PC-3 (cell line): ENCODE measurements around the gene PITPNM3. TPM values are rescaled to one million over a fixed set of nuclear protein-coding genes. Genes with fewer than 3 reads are reported as not detected.

Source experiments
- ATAC-seq: fragments of 200-7000 bp; cut with Tn5 transposase; 2 replicates; pipeline ENCODE4 v1.9.1; 2020; ENCODE audit warnings: mild to moderate bottlenecking, moderate library complexity
- BruUV-seq: library from RNA; stranded (reverse); fragments of 400-500 nt; replicated peaks from 2 replicates; lab custom pipeline; 2021; lab: Mats Ljungman, UMichigan
- CTCF ChIA-PET: fragments of 300-600 bp; sonication (Branson Sonifier 250); formaldehyde crosslinking; loops from one replicate; lab custom pipeline; 2022; ENCODE audit warnings: antibody characterized with exemption; lab: Charles Lee
- POLR2A ChIA-PET: fragments of 300-600 bp; sonication (Branson Sonifier 250); formaldehyde crosslinking; loops from one replicate; lab custom pipeline; 2022; ENCODE audit warnings: antibody characterized with exemption; ENCODE audit not compliant: unreplicated experiment; lab: Charles Lee
- DNase-seq: peaks from one replicate; pipeline ENCODE4 v3.0.0-alpha.2; 2015
- H2AFZ ChIP-seq: fragments of 300-600 bp; sonication (generic); 2 replicates; pipeline ENCODE4 v1.6.0; 2016; ENCODE audit warnings: antibody characterized with exemption, low read length
- H3F3A ChIP-seq: fragments of 300-600 bp; sonication (generic); one replicate; pipeline ENCODE4 v1.6.0; 2017; ENCODE audit warnings: antibody characterized with exemption, low read length, control low read depth, mild to moderate bottlenecking; ENCODE audit not compliant: unreplicated experiment
- H3K27ac ChIP-seq: fragments of 300-600 bp; sonication (generic); 2 replicates; pipeline ENCODE4 v1.5.1; 2016; ENCODE audit warnings: mild to moderate bottlenecking, low read length
- H3K27me3 ChIP-seq: fragments of 300-600 bp; sonication (generic); 2 replicates; pipeline ENCODE4 v1.6.1; 2016; ENCODE audit warnings: low read length, mixed read lengths
- H3K36me3 ChIP-seq: fragments of 300-600 bp; sonication (generic); 2 replicates; pipeline ENCODE4 v1.6.1; 2016; ENCODE audit warnings: low read depth, mixed run types, low read length, mixed read lengths
- H3K4me1 ChIP-seq: fragments of 300-600 bp; sonication (generic); 2 replicates; pipeline ENCODE4 v1.5.1; 2016; ENCODE audit warnings: low read length; ENCODE audit not compliant: insufficient read depth
- H3K4me2 ChIP-seq: fragments of 300-600 bp; sonication (generic); 2 replicates; pipeline ENCODE4 v1.6.0; 2016; ENCODE audit warnings: low read length
- H3K4me3 ChIP-seq: fragments of 300-600 bp; sonication (generic); 2 replicates; pipeline ENCODE4 v1.5.1; 2016; ENCODE audit warnings: mild to moderate bottlenecking, low read length, mixed read lengths
- H3K79me2 ChIP-seq: fragments of 300-600 bp; sonication (generic); 2 replicates; pipeline ENCODE4 v1.6.1; 2017; ENCODE audit warnings: low read length, mixed read lengths
- H3K9ac ChIP-seq: fragments of 300-600 bp; sonication (generic); 2 replicates; pipeline ENCODE4 v1.6.0; 2016; ENCODE audit warnings: mild to moderate bottlenecking, low read length
- H3K9me2 ChIP-seq: fragments of 300-600 bp; sonication (generic); replicated peaks from 2 replicates; pipeline ENCODE4 v1.6.1; 2016; ENCODE audit warnings: mixed run types, low read length, mixed read lengths
- H3K9me3 ChIP-seq: fragments of 300-600 bp; sonication (generic); 2 replicates; pipeline ENCODE4 v1.6.1; 2016; ENCODE audit warnings: low read length, mixed read lengths
- H4K20me1 ChIP-seq: fragments of 300-600 bp; sonication (generic); 2 replicates; pipeline ENCODE4 v1.6.1; 2016; ENCODE audit warnings: low read length, mixed read lengths
- EZH2 ChIP-seq: fragments of 300-600 bp; sonication (generic); IDR thresholded peaks from one replicate; pipeline ENCODE4 v1.6.1; 2017; ENCODE audit warnings: antibody characterized with exemption, mild to moderate bottlenecking, low read length; ENCODE audit not compliant: unreplicated experiment
- EZH2phosphoT487 ChIP-seq: fragments of 300-600 bp; sonication (generic); IDR thresholded peaks from 2 replicates; pipeline ENCODE4 v1.6.1; 2018; ENCODE audit warnings: mild to moderate bottlenecking, antibody characterized with exemption, low read length, borderline replicate concordance
- intact Hi-C: fragments of 100-400 bp; cut with micrococcal nuclease; formaldehyde crosslinking; loops from 2 replicates; pipeline ENCODE4 v1.9.0; 2023
- total RNA-seq: library from RNA; depleted of rRNA; stranded (reverse); fragments of >200 nt; gene quantifications from 2 replicates; pipeline ENCODE4 v1.2.3, GENCODE V29; 2014
- TF ChIP-seq, protein P1 (sequence below): fragments of 300-600 bp; sonication (generic); conservative IDR thresholded peaks from 2 replicates; pipeline ENCODE4 v1.5.1; 2017; ENCODE audit warnings: antibody characterized with exemption, low read depth, mild to moderate bottlenecking, low read length

Gene PITPNM3
- total RNA-seq, 1 experiment from 2014 or later = 7.1 TPM

DNA sequence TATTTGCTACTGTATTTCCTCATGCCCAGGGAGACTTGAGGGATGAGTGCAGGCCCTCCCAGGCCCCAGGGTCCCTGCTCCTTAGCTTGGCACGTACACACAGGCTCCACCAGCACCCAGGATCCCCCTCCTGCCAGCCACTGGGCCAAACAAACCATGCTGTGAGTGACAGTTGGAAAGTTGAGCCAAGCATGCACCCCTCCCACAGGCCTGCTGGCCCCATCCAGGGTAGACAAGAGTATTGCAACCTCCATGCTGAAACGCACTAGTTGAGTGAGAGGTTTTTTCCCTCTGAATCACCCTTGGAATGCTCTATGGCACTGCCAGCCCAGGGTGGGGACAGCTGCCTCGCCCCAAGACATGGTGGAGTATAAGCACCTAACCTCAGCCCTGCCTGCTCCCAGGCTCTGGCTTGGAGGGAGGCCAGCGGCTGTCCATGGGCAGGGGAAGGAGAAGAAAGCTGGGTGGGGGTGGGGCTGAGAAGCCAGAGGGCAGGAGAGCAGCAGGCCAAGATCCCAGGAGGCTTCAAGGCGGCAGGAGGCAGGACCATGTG, 49.6 kb downstream of the PITPNM3 start:
- no peaks in the 10 kb centered on the region for H3F3A ChIP-seq
- H3K79me2 ChIP-seq = no peaks in the 10 kb centered on the region
- no peak for TF ChIP-seq EZH2phosphoT487
- TF ChIP-seq, protein P1, sequence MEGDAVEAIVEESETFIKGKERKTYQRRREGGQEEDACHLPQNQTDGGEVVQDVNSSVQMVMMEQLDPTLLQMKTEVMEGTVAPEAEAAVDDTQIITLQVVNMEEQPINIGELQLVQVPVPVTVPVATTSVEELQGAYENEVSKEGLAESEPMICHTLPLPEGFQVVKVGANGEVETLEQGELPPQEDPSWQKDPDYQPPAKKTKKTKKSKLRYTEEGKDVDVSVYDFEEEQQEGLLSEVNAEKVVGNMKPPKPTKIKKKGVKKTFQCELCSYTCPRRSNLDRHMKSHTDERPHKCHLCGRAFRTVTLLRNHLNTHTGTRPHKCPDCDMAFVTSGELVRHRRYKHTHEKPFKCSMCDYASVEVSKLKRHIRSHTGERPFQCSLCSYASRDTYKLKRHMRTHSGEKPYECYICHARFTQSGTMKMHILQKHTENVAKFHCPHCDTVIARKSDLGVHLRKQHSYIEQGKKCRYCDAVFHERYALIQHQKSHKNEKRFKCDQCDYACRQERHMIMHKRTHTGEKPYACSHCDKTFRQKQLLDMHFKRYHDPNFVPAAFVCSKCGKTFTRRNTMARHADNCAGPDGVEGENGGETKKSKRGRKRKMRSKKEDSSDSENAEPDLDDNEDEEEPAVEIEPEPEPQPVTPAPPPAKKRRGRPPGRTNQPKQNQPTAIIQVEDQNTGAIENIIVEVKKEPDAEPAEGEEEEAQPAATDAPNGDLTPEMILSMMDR = no peak
- no peak for TF ChIP-seq EZH2
- ChIA-PET CTCF (no interaction called here), POLR2A (interaction anchor here (0.6 kb wide), 1 partner anchor 17 kb away, joined by 3 read pairs; no protein-coding TSS in a partner anchor)
- H3K9ac ChIP-seq = peak overlapping the region; percentile 47; the same call in 1 of the 2 replicates
- H3K27me3 ChIP-seq = no peaks in the 10 kb centered on the region
- DNase-seq (peak; percentile 89), ATAC-seq (peak; percentile 84)
- no peaks in the 10 kb centered on the region for H3K36me3 ChIP-seq
- peak overlapping the region; percentile 57 for H3K4me2 ChIP-seq
- H2AFZ ChIP-seq = no peak overlapping the region
- intact Hi-C loops = loop anchor here (5.0 kb wide), 1 partner anchor 46 kb away; no protein-coding TSS in a partner anchor
- BruUV-seq = no TSS peak
- H3K4me3 ChIP-seq = no peak overlapping the region
- no peaks in the 10 kb centered on the region for H4K20me1 ChIP-seq
- no peaks in the 10 kb centered on the region for H3K9me2 ChIP-seq
- no peaks in the 10 kb centered on the region for H3K9me3 ChIP-seq
- H3K4me1 ChIP-seq = peaks cover 40% of the 10 kb centered on the region
- H3K27ac ChIP-seq = peak overlapping the region; percentile 93

DNA sequence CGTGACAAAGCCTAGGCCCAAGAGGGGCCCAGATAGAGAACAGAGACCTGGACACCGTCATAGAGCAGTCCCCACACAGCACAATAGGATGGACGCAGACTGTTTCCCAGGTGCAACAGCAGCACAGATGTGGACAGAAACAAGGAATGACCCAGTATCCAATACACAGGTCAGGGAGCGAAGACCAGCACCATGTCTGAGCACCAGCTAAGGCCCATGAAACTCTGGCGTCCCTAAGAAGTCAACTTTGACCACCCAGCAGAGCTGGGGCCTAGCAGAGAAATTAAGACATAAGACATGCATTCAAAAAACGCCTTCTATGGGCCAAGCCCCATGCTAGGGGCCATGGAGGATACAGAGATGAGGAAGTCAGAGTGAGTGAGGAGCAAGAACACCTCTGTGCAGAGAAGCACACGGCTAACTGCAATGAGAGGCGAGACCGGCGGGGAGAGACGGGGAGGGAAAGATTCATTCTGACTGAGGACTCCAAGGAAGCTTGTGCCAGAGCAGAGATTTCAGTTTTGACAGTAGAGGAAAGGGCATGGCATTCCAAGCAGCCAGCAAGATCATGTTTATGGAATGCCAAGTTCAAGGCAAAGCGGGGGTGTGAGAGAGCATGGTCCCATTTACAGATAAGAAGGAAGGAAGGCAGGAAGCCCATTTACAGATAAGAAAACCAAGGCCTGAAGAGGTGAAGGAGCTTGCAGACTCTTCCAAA, 50.8 kb downstream of the PITPNM3 start:
- CTCF ChIA-PET = interaction anchor here (0.6 kb wide), 1 partner anchor 1066 kb away, joined by 3 read pairs; no protein-coding TSS in a partner anchor
- Histone ChIP-seq H4K20me1 (no peaks in the 10 kb centered on the region), H3K9ac (no peak overlapping the region), H3K4me1 (peaks cover 40% of the 10 kb centered on the region), H3K4me3 (no peak overlapping the region), H2AFZ (no peak overlapping the region), H3K79me2 (no peaks in the 10 kb centered on the region), H3K9me2 (no peaks in the 10 kb centered on the region), H3K9me3 (no peaks in the 10 kb centered on the region), H3K36me3 (no peaks in the 10 kb centered on the region), H3F3A (no peaks in the 10 kb centered on the region), H3K4me2 (peak overlapping the region; percentile 57), H3K27ac (peak overlapping the region; percentile 93), H3K27me3 (no peaks in the 10 kb centered on the region)
- DNase-seq = peak; percentile 60
- ATAC-seq = no peak
- BruUV-seq = no TSS peak
- POLR2A ChIA-PET = no interaction called here
- TF ChIP-seq, protein P1 = no peak
- no peak for TF ChIP-seq EZH2
- TF ChIP-seq EZH2phosphoT487 = no peak
- intact Hi-C loops = loop anchor here (5.0 kb wide), 1 partner anchor 47 kb away; no protein-coding TSS in a partner anchor
